D341Med (cell line): ENCODE data around the gene SSNA1.

Experiments
- DNase-seq: peaks from one replicate; pipeline ENCODE4 v3.0.0; 2012; ENCODE audit warnings: low spot score

The SSNA1 gene

DNA sequence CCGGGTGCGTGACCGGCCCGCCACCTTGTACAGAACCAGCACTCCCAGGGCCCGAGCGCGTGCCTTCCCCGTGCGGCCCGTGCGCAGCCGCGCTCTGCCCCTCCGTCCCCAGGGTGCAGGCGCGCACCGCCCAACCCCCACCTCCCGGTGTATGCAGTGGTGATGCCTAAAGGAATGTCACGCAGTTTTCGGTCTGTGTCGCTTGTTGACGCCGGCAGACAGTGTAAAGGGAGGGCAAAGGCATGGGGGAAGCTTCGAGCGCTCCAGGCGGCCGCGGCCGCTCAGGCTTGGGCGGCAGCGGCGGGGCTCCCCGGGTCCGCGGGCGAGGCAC lies 19.9 kb upstream of the SSNA1 start:
- DNase-seq: peak; percentile 68

- peak; percentile 91 for DNase-seq
Measured at GRCh38 chr9:137168904-137169856, 19.3 kb upstream of the SSNA1 start.

- DNase-seq: no peak
Measured at GRCh38 chr9:137169896-137170358, 18.5 kb upstream of the SSNA1 start, which contains the start of gene LRRC26. Gene LRRC26 (minus strand): TSS chr9:137170051. CDS start chr9:137169943, 108 bp downstream.

GRCh38 chr9:137170486-137171148 lies 17.9 kb upstream of the SSNA1 start:
- DNase-seq: no peak

DNA sequence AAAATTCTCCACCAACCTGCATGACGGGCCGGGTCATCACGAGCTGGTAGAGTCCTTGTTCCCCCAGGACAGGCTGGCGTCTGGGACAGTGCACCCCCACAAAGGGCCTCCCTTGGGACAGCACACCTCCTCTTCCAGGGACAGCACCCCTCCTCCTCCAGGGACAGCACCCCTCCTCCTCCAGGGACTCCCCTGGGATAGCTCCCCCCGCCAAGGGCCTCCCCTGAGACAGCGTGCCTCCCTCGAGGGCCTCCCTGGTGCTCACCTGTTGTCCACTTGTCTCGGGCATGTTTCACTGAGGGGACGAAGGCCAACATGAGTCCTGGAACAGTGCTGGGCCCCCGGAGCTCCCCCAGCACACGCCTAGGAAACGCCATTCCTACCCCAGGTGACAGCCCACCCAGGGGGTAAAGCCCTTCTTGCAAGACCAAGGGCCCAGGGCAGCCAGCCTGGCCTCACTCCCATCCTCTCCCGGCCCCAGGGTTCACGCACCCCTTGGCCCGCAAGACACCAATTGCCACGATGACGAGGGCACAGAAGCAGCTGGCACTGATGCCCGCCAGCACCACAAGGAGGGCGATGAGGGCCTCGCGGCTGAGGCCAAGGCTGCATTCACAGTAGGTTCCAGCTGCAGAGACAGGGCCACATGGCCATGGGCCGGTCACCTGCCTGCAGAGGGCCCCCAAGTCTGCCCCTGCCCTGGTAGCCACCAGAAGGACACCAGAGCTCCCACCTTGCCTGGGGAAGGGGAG lies 17.2 kb upstream of the SSNA1 start:
- no peak for DNase-seq

DNA sequence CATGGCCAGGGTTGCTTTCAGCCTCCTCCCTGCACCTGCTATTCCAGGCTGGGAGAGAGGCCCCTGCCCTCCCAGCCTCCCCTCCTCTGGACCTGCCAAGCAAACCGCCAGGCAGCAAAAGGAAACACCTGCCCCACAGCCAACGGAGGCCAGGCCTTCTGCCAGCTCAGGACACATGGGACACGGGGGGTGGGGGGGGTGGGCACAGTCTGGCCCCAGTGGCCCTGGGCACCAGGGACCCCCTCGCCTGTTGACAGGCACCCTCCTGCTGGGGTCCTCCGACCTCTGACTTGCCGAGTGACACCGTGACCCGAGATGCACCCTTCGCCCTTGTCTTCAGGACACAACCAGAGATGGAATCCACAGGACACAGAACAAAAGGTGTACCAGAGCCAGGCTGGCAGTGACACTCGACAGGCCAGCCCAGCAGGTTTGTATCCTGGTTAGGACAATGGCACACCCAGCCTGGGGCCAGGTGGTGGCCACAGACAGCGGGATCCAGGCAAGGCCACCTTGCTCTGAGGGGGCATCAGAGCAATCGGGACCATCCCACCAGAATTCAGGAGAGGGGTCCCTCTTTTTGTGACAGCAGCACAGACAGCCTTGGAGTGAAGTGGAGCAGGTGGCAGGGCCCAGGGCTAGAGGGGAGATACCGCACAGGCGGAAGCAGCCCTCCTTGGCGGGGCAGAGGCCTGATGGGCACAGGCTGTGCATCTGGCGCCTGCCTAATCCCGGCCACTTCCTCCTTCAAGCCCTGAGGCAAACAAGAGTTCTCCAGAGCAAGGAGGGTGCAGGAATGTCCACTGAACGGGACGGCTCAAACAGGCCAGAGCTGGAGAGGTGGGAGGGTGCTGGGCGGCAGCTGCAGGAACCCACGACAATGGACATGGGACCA lies 15.3 kb upstream of the SSNA1 start:
- DNase-seq: peak; percentile 48

- no peak for DNase-seq
Measured at GRCh38 chr9:137173796-137174664, 14.4 kb upstream of the SSNA1 start.

DNA sequence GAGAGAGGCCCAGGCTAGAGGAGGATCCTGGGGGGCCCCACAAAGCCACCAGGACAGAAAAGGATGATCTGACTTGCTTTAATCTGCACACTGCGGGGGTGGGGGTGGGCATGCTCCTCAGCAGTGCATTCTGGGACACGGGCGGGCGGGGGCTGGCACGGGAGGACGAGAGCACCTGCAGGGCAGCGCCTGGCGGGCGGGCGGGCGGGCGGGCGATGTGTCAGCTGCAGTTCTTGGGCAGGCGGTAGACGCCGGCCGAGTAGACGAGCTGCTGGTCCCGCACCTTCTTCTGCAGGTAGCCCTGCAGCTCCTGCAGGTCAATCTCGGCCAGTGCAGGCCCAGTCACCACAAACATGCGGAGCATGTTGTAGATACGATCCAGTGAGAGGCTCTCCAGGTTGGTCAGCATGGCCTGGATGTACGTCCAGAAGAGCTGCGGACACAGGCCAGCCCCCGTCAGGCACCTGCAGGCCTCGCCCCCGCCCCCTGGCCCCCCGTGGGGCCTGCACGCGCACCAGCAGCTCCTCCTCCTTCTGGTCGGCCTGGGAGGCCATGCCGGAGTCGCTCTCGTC lies 13.7 kb upstream of the SSNA1 start:
- DNase-seq: no peak

GRCh38 chr9:137175345-137175961 lies 13.0 kb upstream of the SSNA1 start:
- peak; percentile 76 for DNase-seq

- DNase-seq: peak; percentile 82
Measured at GRCh38 chr9:137176302-137177182, 11.9 kb upstream of the SSNA1 start.

GRCh38 chr9:137178201-137178938 lies 10.1 kb upstream of the SSNA1 start:
- DNase-seq: no peak

- no peak for DNase-seq
Measured at GRCh38 chr9:137178939-137179630, 9.4 kb upstream of the SSNA1 start.

- DNase-seq: no peak
Measured at GRCh38 chr9:137179761-137180160, 8.7 kb upstream of the SSNA1 start.

GRCh38 chr9:137180491-137180890 lies 8.0 kb upstream of the SSNA1 start:
- DNase-seq: no peak

GRCh38 chr9:137181680-137182079 lies 6.8 kb upstream of the SSNA1 start:
- DNase-seq: no peak

DNA sequence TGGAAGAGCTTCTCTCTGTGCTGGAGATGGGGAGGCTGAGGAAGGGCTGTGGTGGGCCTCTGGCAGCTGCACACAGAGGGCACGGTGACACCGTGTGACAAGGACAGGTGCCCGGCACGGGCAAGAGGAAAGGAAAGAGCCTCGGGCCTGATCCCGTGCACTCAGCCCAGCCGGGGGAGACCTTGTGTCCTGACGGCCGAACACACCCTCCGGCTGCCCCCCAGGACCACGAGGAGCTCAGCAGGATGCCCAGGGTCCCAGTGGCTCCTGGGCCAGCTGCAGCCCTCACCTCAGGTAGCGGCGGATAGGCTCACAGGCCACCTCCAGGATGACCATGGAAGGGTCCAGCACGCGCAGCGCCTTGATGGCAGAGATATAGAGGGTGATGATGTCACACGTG lies 5.6 kb upstream of the SSNA1 start:
- no peak for DNase-seq

DNA sequence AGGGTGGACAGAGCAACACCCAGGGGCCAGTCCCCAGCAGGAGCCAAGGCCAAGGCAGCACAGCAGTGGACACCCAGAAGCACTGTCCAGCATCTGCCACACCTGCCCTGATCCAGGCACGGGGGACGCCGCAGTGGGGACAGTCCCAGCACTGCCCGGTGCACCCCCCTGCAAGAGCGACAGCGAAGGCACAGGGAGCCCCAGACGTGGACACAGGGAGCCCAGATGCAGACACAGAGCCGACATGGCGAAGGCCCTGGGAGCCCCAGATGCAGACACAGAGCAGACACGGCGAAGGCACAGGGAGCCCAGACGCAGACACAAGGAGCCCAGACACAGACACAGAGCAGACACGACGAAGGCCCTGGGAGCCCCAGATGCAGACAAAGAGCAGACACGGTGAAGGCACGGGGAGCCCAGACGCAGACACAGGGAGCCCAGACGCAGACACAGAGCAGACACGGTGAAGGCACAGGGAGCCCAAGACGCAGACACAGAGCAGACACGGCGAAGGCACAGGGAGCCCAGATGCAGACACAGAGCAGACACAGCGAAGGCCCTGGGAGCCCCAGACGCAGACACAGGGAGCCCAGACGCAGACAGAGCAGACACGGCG lies 4.4 kb upstream of the SSNA1 start:
- no peak for DNase-seq
